Renal cortex interstitium (tissue), 11 donors: Measurements from ENCODE around the gene GRID1. TPM values are rescaled to one million over a fixed set of nuclear protein-coding genes. Genes with fewer than 3 reads are reported as not detected.

Experiments
- DNase-seq, 11 donors: peaks; one replicate each; pipeline ENCODE4 v3.0.0-alpha.2; 2013; ENCODE audit warnings: low read depth in 9 of 11, low spot score in 4 of 11; ENCODE audit errors: extremely low read depth in 1 of 11
- polyA plus RNA-seq, 3 donors: library from polyadenylated mRNA; unstranded; fragments of 120-200 nt; gene quantifications; one replicate each; pipeline ENCODE4 v1.2.1, GENCODE V29; 2013; ENCODE audit not compliant: insufficient read length in 3 of 3

GRID1 gene
- polyA plus RNA-seq, 3 donors: 1.6 to 1.8 (median 1.6) TPM

- DNase-seq: no peak
Observed at GRCh38 chr10:86212391-86212700, 154.2 kb downstream of the GRID1 start.

- no peak for DNase-seq
Observed at GRCh38 chr10:86211691-86212390, 154.8 kb downstream of the GRID1 start.

GRCh38 chr10:86210416-86210815, 156.2 kb downstream of the GRID1 start:
- DNase-seq: no peak

- no peak for DNase-seq
Observed at GRCh38 chr10:86209726-86210125, 156.9 kb downstream of the GRID1 start.

- no peak for DNase-seq
Observed at GRCh38 chr10:86207226-86207625, 159.4 kb downstream of the GRID1 start.

- no peak for DNase-seq
Observed at GRCh38 chr10:86206240-86206579, 160.4 kb downstream of the GRID1 start.

GRCh38 chr10:86205306-86206239, 161.0 kb downstream of the GRID1 start:
- DNase-seq: no peak

GRCh38 chr10:86204421-86205305, 161.9 kb downstream of the GRID1 start:
- DNase-seq: no peak

- DNase-seq: peak; percentile 15 to 58 (median 48)
Observed at GRCh38 chr10:86203162-86203905, 163.3 kb downstream of the GRID1 start.

- DNase-seq: no peak
Observed at GRCh38 chr10:86202226-86202735, 164.3 kb downstream of the GRID1 start.

GRCh38 chr10:86200867-86201266, 165.7 kb downstream of the GRID1 start:
- no peak for DNase-seq

- DNase-seq: no peak
Observed at GRCh38 chr10:86200269-86200668, 166.3 kb downstream of the GRID1 start.

- no peak for DNase-seq
Observed at GRCh38 chr10:86199041-86199440, 167.6 kb downstream of the GRID1 start.

GRCh38 chr10:86198271-86198670, 168.3 kb downstream of the GRID1 start:
- no peak for DNase-seq

- DNase-seq: no peak
Observed at GRCh38 chr10:86197166-86197790, 169.3 kb downstream of the GRID1 start.

- DNase-seq: no peak
Observed at GRCh38 chr10:86195521-86196157, 171.0 kb downstream of the GRID1 start.

- DNase-seq: no peak
Observed at GRCh38 chr10:86194684-86195083, 171.9 kb downstream of the GRID1 start.

- no peak for DNase-seq
Observed at GRCh38 chr10:86193841-86194240, 172.8 kb downstream of the GRID1 start.
